SKM-1 treated with dmso at 0.1 percent for 144 hours (cell line): ENCODE measurements around the gene KAZN.

ENCODE experiments used
- DNase-seq: peaks from one replicate; lab custom pipeline; 2025; ENCODE audit not compliant: unreplicated experiment; lab: John Stamatoyannopoulos, UW

The KAZN gene

DNA sequence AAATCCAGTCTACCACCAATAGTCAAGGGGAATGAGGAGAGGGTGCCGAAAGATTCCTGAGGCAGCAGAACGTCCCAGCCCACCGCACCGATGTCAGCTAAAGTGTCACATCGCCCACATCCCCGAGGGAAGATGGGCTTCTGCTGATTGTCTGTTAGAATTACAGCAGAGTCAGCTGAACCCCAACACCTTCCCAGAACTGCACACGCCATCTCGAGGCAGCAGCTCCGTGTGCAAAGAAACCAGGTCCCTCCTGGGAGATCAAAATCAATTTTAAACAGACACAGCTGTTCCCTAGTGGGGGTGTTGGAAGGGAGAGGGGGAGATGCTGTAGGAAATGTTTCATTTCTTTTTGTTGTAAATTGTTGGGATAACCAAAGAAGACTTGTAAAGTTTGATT, 12.8 kb upstream of the KAZN start:
- no peak for DNase-seq

DNA sequence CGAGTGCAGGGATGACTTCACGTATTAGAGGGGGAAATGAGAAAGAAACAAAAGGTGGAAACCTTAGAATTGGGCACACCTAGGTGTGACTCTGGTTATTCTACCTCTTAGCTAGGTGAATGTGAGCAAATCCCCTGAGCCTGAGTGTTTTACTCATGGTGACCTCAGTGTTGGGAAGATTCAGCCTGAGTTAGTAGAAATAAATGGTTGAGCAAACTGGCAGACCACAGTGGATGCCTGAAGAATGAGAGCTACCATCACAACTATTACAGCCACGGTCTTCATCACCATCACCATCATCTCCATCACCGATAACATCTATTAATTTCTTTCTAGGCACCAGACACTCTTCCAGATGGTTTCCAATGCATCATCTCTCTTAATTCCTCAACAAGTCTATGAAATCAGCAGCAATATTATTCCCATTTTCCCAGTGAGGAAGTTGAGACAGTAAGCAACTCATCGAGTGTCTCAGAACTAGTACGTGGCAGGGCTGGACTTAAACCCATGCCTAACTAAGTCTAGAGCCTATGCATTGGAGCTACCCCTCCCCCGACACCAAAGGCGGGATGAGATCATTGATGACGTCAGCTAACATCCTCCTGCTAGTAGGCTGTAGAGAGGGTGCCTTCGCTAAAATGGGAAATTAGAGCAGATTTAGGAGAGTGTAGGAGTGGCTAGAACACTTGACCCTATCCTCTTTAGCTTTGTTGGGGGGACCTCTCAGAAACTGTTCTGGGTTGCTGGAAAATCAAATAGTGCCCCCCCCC, 7.9 kb upstream of the KAZN start:
- DNase-seq = no peak

DNA sequence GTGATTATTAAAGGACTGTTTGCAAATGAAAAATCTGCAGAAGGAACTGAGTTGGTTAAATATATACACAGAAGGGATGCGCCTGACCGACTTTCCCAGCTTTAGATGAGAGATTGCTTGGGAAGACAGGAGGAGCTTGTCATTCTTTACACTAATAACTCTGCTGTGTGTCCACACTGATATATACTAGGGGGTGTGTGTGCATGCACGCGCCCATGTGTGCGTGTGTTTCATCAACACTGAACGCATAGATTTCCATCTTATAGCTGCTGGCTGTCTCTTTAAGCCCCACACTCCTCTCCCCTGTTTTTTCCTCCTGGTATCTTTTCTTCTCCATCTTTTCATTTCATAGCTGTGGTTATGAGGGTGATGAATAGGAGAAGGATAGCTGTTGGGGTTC, 6.9 kb upstream of the KAZN start:
- no peak for DNase-seq

DNA sequence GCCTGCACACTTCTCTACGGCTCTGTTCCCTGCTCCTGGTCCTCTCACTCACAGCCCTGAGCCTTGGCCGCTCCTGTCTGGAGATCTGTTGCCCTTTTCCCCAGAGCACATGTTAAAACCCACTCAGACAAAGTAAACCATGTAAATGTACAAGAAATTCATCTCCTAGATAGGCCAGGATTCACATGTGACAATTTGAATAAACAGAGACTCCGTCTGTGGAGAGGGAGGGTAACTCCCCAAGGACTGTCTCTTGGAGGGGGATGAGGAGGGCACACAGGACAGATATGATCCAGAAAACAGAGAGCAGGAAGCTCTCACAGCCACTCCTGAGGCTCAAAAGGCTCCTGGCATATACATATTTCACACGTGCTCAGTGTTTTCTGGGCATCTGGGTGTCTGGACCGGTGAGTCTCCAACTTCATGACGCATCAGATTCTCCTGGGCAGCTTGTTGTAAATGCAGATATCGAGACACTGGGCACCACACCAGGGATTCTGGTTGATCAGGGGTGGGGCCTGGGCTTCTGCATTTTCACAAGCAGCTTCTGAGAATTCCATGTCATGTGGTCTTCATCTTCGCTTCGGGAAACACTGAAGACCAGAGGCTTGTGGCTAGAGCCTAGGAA, 6.4 kb upstream of the KAZN start:
- DNase-seq = no peak

DNA sequence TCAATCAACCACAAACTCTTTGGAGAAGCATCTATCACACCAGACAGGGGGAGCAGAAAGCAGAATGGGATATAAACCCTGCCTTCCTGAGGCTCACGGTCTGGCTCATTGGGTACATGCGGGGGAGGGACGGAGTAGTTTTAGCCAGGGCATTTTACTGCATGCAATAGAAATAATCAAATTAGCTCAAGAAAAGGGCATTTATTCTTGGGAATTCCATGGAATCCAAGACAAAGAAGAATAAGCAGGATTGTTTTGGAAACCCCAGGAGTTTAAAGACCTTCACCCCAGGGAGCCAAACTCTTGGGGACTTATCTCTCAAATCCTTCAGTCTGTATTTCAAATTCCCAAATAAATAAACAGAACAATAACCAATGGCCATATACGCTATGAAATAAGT, 5.2 kb upstream of the KAZN start:
- no peak for DNase-seq

DNA sequence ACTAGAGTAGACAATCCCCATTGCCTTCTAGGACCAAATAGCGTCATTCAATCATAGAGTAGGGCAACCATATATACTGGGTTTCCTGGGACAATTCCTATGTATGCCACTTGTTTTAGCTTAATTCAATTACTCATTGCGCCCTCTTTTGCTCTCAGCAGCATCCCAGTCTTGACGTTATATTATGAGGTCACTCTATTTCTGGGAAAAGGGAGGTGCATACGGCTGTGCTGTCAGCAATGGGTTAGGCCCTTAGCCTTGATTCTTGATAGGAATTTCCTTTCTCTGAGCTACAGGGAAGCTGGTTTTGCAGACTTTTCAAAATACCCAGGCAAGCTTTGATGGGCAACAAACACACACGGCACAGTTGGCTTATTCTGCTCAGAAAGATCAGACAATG, 4.4 kb upstream of the KAZN start:
- no peak for DNase-seq

DNA sequence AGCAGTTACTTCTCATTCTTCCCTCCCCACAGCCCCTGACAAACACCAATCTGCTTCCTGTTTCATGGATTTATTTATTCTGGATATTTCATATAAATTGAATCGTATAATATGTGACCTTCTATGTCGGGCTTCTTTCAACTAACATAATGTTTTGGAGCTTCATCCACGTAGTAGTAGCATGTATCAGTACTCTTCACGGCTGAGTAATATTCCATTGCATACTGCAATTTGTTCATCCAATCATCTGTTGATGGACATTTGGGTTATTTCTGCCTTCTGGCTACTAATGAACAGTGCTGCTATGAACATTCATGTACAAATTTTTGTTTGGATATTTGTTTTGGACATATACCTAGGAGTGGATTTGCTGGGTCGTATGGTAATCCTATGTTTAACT, 1.9 kb upstream of the KAZN start:
- no peak for DNase-seq

DNA sequence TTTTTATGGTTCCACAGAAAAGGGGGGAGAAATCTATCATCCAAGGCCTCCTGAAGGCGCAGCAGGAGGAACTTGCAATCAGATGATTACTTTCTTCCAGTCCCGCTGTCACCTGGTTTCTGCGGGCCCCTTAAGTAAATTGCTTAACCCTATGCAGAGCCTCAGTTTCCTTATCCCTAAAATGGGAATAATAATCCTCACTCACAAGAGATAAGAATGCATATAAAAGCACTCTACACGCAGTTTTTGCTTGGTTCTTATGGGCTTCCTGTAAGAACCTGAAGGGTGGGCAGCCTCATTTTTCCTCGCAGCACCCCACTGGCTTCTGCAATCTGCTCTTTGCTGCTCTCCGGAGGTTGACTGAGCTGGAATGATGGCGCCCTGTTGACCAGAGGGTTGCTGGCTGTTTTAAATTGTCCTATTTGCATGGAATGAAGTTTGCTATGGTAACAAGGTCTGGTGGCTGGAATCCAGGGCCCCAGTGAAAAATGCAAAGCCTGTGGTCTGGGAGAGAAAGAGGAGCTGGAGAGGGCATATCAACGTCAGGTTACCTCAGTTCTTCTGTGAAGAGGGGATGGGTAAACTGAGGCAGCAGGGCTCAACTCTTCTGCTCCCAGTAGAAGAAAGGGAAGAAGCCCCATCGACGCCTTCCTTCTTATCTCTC, 1.0 kb upstream of the KAZN start:
- DNase-seq = no peak

DNA sequence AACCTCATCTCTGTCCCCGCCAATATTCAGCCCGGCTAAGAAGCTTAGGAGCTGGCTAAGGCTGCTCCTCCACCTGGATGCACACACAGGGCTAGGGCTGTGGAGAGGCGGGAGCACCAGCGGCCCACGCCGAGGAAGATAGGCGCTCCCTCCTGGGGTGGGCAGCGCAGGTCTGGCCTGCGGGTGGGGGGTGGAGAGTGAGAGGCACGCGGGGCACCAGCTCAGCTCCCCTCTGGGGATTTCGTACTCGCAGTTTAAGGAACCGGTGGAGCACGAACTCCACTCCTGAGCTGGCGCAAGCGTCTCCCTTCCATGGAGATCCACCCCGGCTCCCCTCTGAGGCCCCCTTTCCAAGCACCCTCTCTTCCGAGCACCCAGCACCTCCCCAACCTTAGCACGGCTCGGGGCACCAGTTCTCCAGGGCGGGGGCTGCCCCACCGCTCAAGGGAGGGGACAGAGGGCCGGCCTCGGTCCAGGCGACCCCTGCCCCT, 433 bp upstream of the KAZN start:
- DNase-seq = no peak

DNA sequence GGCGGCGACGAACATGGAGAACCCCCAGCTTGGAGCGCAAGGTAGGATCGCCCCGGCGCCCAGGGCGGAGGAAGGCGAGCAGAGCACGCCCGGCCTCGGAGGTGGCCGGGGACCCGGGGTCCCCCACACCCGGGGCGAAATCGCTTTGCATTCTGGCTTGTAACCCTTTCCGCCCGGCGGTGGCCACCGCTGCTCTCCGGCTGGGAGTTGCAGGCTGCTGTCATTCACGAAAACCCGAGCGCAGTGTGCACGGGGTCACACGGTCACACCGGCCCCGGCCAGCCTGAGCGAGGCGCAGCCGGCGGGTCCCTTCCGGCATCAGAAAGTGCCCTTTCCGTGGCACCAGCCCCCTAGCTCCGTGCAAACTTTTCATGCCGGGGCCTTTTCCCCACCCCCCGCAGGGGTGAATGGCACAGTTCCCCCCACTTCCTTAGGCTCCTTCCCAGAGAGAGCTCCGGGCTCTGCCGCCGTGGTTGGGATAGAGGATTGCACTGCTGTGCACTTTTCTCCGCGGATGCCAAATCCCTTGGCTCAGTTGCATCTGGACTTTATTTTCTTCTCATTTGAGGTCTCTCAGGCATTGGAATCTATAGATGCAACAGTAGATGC, 802 bp downstream of the KAZN start:
- DNase-seq = no peak

DNA sequence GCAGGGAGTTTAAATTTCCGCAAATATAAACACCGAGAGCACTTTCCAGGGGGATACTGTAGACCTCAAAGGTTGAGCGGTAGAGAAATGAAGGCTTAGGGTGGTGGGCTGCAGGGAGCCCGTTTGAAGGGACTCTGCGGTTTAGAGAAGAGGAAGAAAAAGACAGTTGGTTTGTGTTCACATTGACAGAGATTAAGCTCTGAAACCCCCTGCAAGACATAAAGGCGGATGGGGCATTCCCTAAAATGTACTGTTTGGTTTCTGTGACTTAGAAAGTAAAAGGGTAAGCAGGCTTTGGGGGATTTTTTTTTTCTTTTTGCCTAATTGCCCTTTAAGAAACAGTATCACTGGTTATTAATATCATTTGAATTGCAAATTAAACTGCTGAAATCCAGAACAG, 1.3 kb downstream of the KAZN start:
- no peak for DNase-seq

DNA sequence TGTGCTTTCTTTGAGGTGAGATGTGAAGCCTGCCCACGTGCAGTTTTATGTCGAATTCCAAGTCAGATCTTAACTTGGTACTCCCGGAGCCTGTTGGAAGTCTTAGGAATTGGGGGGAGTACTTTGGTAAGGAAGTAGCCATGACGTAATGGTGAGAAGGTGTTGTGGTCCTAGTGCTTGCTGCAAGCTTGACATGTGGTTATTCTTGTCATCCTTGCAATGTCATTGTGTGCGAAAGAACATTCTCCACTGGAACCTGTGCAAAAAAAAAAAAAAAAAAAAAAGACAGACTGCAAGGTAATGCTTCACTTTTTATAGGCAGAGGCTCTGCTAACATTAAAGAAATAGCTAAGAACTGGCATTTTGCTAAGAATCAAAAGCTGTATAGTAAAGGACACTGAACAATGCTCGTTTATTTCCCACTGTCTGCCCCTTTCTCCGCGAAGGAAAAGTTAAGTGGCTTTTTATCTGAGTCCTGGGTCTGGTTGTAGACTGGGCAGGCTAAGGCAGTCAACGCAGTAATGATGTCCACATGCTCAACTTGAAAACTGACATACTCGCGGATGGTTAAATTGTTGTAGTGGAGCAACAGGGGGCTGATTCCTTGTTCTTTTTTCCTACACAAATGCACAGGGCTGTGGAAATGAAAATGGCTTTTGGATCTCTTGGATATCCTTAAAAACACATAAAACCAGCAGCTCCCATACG, 2.1 kb downstream of the KAZN start:
- DNase-seq = no peak

DNA sequence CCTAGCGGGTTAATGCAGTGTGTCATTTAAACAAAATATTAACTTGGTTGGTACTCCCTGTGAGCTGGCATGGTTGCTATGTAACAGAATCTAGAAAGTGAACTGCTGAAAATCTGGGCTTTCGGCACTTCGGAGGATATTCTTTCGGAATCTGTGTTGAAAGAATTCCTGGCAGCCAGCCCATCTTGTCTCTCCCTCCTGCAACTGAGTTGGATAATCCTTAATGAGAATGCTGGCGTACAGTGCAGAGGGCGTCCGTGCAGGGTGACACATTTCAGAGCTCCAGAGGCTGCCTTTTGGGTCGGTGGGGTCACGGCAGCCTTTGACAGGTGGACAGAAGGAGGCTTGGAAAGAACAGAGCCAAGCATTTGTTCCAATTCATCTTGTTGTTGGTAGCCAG, 3.7 kb downstream of the KAZN start:
- DNase-seq = no peak

DNA sequence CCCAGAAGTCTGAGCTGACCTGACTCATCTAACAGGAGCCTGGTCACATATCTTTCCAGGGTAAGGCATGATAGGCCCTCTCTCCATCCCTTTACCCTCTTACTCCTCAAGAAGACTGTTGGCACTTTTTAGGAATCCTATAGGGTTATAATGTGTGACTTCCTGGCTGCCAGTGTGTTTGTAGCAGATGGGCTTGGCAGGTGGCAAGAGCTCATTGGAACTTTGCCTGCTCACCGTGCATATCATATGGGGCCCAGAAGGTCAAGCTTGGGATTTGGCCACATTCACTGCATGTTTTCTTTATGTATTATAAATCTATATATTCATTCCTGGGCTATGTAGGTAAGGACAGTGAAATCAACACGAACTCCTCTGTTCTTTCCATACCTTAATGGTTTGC, 5.2 kb downstream of the KAZN start:
- no peak for DNase-seq

DNA sequence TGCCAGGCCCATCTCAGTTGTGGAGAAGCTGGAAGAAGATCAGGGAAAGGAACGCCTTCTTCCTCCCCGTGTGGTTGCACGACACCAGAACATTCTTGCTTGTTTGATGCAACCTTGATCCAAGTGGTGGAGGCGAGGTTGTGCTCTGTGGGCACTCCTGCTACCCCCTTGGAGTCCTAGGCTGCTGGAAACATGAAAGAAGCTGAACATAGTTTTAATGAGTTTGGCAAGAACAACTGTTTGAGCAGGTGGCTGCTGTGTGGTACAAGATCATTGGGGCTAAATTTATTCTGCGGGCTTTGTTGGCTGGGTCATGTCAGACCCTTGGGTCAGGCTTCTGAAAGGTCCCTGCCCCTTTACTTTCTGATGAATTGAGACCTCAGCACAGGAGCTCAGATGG, 5.9 kb downstream of the KAZN start:
- DNase-seq = no peak

DNA sequence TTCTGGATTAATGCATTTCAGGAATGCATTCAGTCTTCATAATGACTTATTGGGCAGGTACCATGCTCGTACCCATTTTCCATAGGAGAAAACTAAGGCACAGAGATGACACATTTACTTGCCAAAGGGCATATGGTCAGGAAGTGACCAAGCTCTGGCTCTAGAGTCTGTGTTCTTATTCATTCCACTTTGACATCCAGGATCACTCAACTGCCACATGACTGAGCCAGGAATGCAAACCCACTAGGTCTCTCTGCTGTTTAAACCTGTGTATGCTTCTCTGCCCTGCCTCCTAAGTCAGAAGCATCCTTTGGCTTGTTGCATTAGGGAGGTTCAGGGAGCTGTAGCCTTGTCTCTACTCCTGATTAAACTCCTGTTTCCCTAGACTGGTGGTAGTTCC, 7.5 kb downstream of the KAZN start:
- DNase-seq = no peak

DNA sequence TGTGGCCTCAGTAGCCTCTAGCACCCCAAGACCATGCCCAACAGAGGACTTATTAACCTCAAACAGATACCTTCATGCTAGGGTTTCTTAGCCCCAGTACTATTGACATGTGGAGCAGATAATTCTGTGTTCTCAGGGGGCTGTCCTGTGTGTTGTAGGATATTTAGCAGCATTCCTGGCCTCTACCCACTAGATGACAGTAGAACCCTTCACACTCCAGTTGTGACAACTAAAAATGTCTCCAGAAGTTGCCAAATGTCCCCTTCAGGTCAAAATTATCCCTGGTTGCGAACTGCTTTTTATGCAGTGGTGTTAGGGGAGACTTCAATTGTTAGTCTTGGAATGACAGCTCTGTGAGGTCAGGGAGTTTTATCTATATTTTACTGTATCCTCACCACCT, 8.1 kb downstream of the KAZN start:
- DNase-seq = no peak

DNA sequence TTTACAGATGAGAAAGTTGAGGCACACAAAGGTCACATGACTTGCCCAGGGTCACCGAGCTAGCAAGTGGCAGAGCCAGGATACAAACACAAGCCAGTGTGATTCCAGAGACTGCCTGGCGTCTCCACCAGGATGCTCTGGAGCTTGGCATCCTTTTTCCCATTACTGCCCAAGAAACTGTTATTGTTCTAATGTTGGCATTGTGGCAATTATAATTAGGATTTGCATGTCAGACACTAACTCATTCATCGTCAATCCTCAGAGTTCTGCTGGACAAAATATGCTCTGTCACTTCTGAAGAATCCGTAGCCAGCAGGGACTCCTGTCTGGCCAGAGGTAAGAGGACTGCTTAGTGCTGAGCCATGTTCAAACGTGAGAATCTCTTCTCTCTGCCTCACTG, 8.8 kb downstream of the KAZN start:
- DNase-seq = no peak

DNA sequence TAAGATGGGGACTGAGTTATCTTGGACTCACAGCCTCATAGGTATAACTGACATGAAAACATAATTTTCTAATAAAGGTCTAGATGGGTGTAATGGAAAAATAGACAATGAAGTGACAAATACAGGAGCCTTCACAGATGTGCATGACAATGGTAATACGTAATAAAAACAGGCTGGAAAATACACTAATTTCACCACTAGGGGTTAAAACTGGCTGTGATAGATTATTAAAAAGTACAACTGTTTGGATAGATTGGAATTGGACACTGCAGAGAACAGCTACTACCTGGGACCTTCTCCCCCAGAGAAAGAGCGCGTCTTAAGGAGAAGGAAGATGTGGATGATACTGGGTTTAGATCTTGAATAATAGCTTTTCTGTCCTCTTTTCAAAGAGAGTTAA, 9.8 kb downstream of the KAZN start:
- DNase-seq = no peak

DNA sequence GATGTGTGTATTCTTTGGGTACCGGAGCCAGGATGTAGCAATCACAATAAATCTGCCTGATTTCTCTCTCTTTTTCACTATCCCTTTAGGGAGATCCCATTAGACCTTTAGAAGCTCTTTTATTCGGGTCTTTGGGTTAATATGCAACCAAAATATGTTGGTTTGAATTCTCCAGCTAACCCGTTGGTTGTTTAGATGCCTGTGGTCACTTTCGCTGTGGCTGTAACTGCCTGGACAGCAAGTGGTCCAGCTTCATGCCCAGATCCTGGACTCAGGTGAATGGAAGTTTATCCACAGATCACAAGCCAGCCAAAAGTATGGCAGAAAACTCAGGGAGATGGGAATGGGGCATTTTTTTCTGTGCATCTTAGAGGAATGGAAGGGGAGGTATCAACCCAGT, 12.3 kb downstream of the KAZN start:
- no peak for DNase-seq

DNA sequence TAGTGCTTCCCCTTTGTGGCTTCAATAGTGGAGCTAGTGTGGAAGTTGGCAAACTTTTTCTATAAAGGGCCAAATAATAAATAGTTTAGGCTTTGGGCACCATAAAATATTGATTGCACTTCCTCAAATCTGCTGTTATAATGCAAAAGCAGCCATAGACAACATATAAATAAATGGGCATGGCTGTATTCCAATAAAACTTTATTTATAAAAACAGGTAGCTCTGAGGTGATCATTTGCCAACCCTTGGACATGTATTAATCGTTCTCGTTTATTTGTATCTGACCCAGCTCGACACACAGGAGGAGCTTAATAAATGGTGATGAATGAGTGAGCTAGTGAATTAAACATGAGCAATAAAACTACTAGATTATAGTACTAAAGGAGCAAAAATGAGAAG, 13.3 kb downstream of the KAZN start:
- DNase-seq = no peak
